CD1c-positive myeloid dendritic cell (primary cell): Measurements from ENCODE around the gene RNF135.
"Not testable (repeated sequence)": the region's sequence is repeated elsewhere in the genome, so short reads cannot be mapped to it uniquely, and the experiment has no call there.

Source experiments
- DNase-seq: peaks from one replicate; pipeline ENCODE4 v3.0.0-alpha.2; 2016; ENCODE audit errors: extremely low spot score

The RNF135 gene

DNA sequence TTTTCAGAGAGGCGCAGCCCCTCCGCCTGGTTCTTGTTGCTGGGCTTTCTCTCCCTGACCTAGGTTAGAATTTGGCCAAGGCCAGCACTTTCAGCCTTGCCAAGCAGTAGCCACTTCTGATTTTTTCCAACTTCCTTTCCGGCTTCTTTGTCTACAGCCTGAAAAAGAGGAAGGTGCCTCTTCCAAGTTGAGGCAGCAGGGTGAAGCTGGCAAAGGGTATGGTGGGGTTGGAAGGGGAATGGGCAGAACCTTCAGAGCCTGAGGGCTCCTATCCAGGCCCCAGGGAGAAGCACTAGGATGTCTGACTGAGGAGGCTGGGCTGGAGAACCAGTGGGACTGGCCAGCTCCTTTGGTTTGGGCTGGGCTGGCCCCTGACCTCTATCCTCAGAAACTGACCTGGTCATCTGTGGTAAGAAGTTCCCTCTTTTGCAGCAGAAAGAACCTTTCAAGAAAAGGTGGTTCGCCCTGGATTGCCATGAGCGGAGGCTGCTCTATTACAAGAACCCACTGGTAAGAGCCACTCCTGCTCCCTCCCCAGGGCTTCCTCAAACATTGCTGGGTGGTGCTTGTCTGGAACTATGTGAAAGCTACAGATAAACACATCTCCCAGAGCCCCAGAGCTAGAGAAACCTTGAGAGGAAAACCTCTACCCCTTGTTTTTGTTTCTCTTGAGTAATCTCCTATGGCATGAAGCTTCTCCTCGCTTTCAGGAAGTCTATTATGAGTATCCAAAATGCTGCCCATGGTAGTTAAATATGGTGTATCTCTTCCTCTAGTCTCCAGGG lies 16.6 kb upstream of the RNF135 start:
- DNase-seq: peak; percentile 89

DNA sequence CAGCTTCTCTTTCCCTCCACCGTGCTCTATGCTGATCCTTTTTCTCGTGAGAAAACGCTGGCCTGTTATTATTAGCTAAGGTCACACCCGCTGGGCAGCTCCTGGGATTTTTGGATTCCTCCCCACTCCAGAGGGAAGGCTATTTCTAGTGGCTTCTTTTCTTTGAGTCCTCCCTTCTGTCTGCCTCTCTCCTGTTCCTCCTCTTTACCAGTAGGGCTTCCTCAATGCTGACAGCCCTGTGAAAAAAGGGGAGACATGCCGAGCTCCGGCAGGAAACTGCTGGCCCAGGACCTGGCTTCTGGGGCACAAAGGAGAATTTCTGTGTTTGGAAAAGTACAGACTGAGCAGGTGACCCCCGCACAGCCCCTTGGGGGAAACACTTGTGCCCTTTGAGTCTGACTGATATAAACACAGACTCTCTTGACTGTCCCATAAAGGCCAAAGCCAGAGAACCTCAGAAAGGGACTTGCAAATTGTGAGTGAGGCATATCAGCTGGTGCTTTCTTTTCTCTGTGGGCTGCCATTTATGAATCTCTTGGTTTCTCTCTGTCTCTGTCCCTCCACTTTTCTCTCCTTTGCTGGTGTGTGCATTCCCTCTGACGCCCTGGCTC lies 14.0 kb upstream of the RNF135 start:
- DNase-seq: no peak

- DNase-seq: no peak
These were observed 13.1 kb upstream of the RNF135 start for GRCh38 chr17:30957741-30958140.

DNA sequence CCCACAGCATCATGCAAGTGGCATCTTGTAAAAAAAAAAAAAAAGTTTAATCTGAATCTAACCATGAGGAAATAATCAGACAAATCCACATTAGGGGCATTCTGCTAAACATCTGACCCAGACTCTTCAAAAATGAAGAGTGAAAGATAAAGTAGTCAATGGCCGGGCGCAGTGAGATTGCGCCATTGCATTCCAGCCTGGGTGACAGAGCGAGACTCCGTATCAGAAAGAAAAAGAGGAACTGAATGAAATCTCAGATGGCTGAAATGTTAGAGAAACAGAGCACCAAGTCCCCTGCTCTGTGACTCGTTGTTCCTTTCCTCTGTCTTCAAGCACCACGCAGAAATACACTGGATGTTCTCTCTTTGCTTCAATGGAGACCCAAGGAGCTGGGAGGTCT lies 12.7 kb upstream of the RNF135 start:
- peak; percentile 85 for DNase-seq

- peak; percentile 41 for DNase-seq
These were observed 9.3 kb upstream of the RNF135 start for GRCh38 chr17:30961209-30962188.

- DNase-seq: peak; percentile 20
These were observed 6.5 kb upstream of the RNF135 start for GRCh38 chr17:30964312-30964711.

- no peak for DNase-seq
These were observed 6.0 kb upstream of the RNF135 start for GRCh38 chr17:30964876-30965275.

GRCh38 chr17:30965686-30966085 lies 5.2 kb upstream of the RNF135 start:
- no peak for DNase-seq

GRCh38 chr17:30967911-30968310 lies 2.9 kb upstream of the RNF135 start:
- not testable (repeated sequence) for DNase-seq

DNA sequence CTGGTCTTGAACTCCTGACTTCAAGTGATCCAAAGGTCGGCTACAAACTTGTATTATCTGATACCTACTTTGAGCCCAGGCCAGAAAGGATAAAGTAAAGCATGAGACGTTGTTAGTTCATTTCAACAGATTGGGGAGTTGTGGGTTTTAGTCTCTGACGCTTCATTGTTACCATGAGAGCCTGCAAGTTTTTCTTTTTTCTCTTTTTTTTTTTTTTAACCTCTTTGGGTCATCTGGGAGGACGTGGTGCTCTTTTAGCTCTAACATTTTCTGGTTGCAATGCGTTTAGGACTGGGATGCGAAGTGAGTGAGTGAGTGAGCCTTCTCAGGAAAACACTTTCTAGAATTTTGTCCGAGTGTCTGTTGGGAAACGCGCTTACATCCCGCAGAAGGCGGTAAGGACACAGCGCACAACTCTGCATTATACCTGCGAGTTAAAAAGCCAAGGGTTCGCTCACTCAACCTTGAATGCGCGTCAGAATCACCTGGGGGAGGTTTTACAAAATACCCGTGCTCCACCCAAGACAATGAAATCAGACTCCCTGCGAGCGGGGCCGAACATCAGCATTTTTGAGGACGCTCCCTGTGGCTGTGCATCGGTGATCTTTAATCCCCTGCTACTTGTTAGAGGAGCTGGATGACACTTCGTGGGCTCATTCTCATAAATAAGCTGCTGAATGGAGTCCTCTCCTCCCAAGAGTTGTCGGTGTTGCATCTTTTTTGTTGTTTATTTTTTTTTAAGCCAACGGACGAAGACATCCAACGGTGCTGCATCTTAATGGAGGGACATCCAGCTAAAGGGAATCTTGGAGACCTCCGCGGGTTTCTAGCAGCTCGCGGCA lies 629 bp upstream of the RNF135 start:
- DNase-seq: peak; percentile 31

DNA sequence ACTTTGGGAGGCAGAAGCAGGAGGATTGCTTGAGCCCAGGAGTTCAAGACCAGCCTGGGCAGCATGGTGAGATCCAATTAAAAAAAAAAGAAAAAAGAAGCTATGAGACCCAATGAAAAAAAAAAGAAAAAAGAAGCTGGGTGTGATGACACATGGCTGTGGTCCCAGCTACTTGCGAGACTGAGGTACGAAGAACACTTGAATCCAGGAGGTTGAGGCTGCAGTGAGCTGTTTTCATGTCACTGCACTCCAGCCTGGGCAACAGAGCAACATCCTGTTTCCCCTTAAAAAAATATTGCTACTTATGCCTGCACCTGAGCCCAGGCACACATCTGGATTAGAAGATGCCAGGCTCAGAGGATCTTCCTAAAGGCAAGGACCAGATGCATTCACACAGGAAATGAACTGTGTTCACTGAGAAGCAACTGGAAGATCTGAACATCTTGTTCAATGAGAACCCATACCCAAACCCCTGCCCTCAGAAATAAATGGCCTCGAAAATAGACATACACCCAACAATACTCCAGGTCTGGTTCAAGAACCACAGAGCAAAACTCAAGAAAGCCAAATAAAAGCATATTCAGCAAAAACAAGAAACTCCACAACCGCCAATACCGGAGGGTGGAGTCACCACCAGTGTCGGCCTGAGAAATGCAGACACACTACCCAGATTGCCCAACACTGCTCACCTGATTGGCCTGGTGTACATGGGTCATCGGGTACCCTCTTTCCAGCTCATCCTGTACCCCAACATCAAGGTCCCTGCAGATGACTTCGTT lies 4.4 kb downstream of the RNF135 start:
- no peak for DNase-seq

- not testable (repeated sequence) for DNase-seq
These were observed 9.1 kb downstream of the RNF135 start for GRCh38 chr17:30979919-30980318.

- DNase-seq: no peak
These were observed 11.0 kb downstream of the RNF135 start for GRCh38 chr17:30981531-30982519.

DNA sequence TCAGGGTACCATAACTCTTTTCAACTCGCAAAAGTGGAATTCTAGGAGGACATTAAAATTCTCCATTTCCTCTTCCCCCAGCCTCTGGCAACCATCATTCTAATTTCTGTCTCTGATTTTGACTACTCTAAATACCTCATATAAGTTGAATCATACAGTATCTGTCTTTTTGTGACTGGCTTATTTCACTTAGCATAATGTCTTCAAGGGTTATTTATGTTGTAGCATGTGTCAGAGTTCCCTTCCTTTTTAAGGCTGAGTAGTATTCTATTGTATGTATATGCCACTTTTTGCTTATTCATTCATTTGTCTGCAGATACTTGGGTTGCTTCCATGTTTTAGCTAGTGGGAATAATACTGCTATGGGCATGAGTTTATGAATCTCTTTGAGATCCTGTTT lies 12.0 kb downstream of the RNF135 start:
- no peak for DNase-seq

DNA sequence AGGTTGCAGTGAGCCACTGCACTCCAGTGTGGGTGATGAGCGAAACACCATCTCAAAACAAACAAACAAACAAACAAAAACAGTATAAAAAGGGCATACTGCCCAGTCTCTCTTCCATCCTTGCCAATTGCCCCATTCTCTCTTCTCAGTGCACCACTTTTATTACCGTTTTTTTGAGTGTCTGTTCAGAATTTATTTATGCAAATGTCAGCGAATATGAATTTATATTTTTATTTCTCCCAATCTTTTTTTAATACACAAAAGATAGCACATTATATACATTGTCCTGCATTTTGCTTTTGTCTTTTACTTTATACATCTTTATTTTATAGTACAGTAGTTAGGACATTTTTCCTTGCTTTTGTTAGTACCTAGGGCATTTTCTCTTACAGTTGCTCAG lies 19.6 kb downstream of the RNF135 start:
- no peak for DNase-seq

DNA sequence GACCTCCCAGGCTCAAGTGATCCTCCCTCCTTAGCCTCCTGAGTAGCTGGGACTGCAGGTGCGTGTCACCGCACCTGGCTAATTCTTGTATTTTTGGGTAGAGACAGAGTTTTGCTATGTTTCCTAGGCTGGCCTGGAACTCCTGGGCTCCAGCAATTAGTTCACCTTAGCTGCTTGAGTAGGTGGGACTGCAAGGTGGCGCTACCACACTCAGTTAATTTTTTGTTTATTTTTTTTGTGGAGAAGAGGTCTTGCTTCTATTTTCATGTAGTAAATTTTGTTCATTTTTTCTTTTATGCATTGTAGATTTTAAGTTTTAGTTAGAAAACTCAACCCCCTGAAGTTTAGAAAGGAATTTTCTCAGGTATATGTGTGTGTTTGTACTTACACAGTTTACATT lies 21.7 kb downstream of the RNF135 start:
- no peak for DNase-seq

GRCh38 chr17:30995347-30995746 lies 24.5 kb downstream of the RNF135 start:
- DNase-seq: no peak

DNA sequence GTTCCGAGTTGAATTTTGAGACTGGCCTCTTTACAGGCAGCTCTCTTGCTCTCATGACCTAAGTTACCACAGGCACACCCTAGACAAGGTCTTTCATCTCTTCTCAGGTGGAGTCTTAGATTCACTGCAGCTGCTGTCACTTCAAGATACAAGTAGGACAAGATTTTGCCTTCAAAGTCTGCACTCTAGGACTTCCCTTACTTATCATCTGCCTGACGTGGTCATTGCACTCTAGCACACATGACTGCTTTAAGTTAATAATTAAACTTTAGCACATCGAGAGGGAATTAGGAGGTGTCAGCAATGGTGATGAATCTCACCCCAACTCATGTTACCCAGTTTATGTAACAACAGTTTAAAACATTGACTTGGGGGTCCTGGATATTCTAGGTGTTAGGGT lies 25.6 kb downstream of the RNF135 start:
- DNase-seq: no peak

DNA sequence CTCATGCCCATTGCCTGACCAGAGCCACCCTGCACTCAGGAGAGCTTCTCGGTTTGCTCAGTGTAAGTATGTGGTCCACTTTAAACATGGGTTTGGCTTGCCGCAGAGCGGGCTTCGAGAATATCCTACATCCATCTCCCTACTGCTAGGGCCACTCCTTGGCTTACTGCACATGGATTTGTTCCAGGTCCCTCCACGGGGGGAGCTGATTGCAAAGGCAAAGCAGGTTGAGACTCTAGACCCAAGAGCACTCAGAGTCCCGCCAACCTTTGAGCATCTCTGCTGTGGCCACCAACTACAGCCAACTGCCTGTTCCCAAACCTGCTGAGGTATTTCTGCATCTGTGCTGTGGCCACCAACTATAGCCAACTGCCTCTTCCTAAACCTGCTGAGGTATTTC lies 26.4 kb downstream of the RNF135 start:
- no peak for DNase-seq
